Measurements from ENCODE around the gene CUL2.
A peak's percentile ranks its signal among the peaks of the same experiment; 100 is the strongest.

- no peak for TF ChIP-seq CTCF (conservative IDR thresholded peaks at IDR 0.05; ENCODE audit: low read depth in 2 of 2)
- TF ChIP-seq REST (IDR thresholded peaks at IDR 0.05; ENCODE audit: unreplicated experiment): peak; percentile 7
- TF ChIP-seq CREB1 (CRISPR knock-in tag; IDR thresholded peaks at IDR 0.05; ENCODE audit: low read depth): no peak; the same call in 1 of the 2 replicates
- no peak for TF ChIP-seq EZH2 (IDR thresholded peaks at IDR 0.05; ENCODE audit: low read depth, unreplicated experiment)
- no peak for TF ChIP-seq JUNB (IDR thresholded peaks at IDR 0.05; ENCODE audit: unreplicated experiment)
- peak; percentile 40; the same call in 1 of the 2 replicates for TF ChIP-seq POLR2AphosphoS5 (IDR thresholded peaks at IDR 0.05; ENCODE audit: low read depth)
- no peak for TF ChIP-seq EZH2phosphoT487 (IDR thresholded peaks at IDR 0.05; ENCODE audit: unreplicated experiment)
- TF ChIP-seq ETS1 (IDR thresholded peaks at IDR 0.05): no peak; the same call in 1 of the 2 replicates
- TF ChIP-seq ZNF331 (CRISPR knock-in tag; IDR thresholded peaks at IDR 0.05; ENCODE audit: low read depth): no peak
- no peak for TF ChIP-seq NANOG (IDR thresholded peaks at IDR 0.05; ENCODE audit: borderline replicate concordance)
- no peak for TF ChIP-seq STAT1 (IDR thresholded peaks at IDR 0.05; ENCODE audit: unreplicated experiment)
- TF ChIP-seq ZNF114 (CRISPR knock-in tag; IDR thresholded peaks at IDR 0.05): no peak
Observed at GRCh38 chr10:35090162-35090954, at the start of gene CUL2.

Data from GM23338 (cell line).